COLO668 (cell line): ENCODE measurements around the gene NCAN.

Experiments used
- DNase-seq: peaks from one replicate; lab custom pipeline; 2025; ENCODE audit not compliant: unreplicated experiment; lab: John Stamatoyannopoulos, UW

NCAN gene

GRCh38 chr19:19258589-19259338, 47.0 kb downstream of the NCAN start:
- DNase-seq, result no peak

GRCh38 chr19:19259741-19260140, 48.0 kb downstream of the NCAN start:
- no peak for DNase-seq

GRCh38 chr19:19260417-19261214, 48.9 kb downstream of the NCAN start:
- DNase-seq, result no peak

- no peak for DNase-seq
Observed at GRCh38 chr19:19261350-19262189, 49.8 kb downstream of the NCAN start.

- no peak for DNase-seq
Observed at GRCh38 chr19:19262190-19263057, 50.7 kb downstream of the NCAN start.

GRCh38 chr19:19263886-19264487, 52.2 kb downstream of the NCAN start:
- DNase-seq, result no peak

- DNase-seq, result no peak
Observed at GRCh38 chr19:19267305-19267704, 55.5 kb downstream of the NCAN start.

GRCh38 chr19:19268453-19269385, 57.0 kb downstream of the NCAN start:
- DNase-seq, result no peak

GRCh38 chr19:19269952-19270694, 58.4 kb downstream of the NCAN start:
- no peak for DNase-seq

- no peak for DNase-seq
Observed at GRCh38 chr19:19270749-19271571, 59.2 kb downstream of the NCAN start.

GRCh38 chr19:19271828-19272599, 60.3 kb downstream of the NCAN start:
- no peak for DNase-seq

GRCh38 chr19:19274146-19274545, 62.4 kb downstream of the NCAN start:
- no peak for DNase-seq

GRCh38 chr19:19274716-19275565, 63.2 kb downstream of the NCAN start:
- DNase-seq, result no peak

GRCh38 chr19:19276386-19276785, 64.6 kb downstream of the NCAN start:
- DNase-seq, result no peak

GRCh38 chr19:19276851-19277250, 65.1 kb downstream of the NCAN start:
- no peak for DNase-seq

- DNase-seq, result peak; percentile 30
Observed at GRCh38 chr19:19278315-19278714, 66.6 kb downstream of the NCAN start.
